BLaER1 treated with 17β-estradiol and CSF1 and Interleukin-3, amounts not matched to agents 10 nM and 100 nM (cell line): Measurements from ENCODE around the gene FNDC5.

ENCODE experiments used
- H3K27ac ChIP-seq, 11 experiments: shearing (Covaris generic); formaldehyde crosslinking; 2 replicates each; pipeline ENCODE4 v1.8.1; 2022
- H3K27me3 ChIP-seq, 11 experiments: shearing (Covaris generic); formaldehyde crosslinking; 2 replicates each; pipeline ENCODE4 v1.8.1; 2022
- H3K36me3 ChIP-seq, 11 experiments: shearing (Covaris generic); formaldehyde crosslinking; 2 replicates each; pipeline ENCODE4 v1.8.1; 2022
- H3K4me1 ChIP-seq, 10 experiments: shearing (Covaris generic); formaldehyde crosslinking; 2 replicates each; pipeline ENCODE4 v1.8.1; 2022
- H3K4me2 ChIP-seq, 11 experiments: shearing (Covaris generic); formaldehyde crosslinking; 2 replicates each; pipeline ENCODE4 v1.8.1; 2022
- H3K4me3 ChIP-seq, 10 experiments: shearing (Covaris generic); formaldehyde crosslinking; 2 replicates each; pipeline ENCODE4 v1.8.1; 2022
- H3K9ac ChIP-seq, 11 experiments: shearing (Covaris generic); formaldehyde crosslinking; 2 replicates each; pipeline ENCODE4 v1.8.1; 2022
- H3K9me3 ChIP-seq, 11 experiments: shearing (Covaris generic); formaldehyde crosslinking; replicated peaks in 1 of 11; 2 replicates each; pipeline ENCODE4 v1.8.1; 2022
- H4K20me1 ChIP-seq, 11 experiments: shearing (Covaris generic); formaldehyde crosslinking; 2 replicates each; pipeline ENCODE4 v1.8.1; 2022
- Cebpa-rat ChIP-seq, 11 experiments: shearing (Covaris generic); IDR thresholded peaks; 2 replicates each; pipeline ENCODE4 v1.8.1; 2022

FNDC5 gene

GRCh38 chr1:32898958-32899357 is 28.2 kb upstream of the FNDC5 start:
- H3K27ac ChIP-seq = no peak overlapping the region
- no peak for TF ChIP-seq Cebpa-rat (IDR thresholded peaks at IDR 0.05)
- no peak overlapping the region for H3K9ac ChIP-seq
- H3K9me3 ChIP-seq = no peaks in the 10 kb centered on the region
- H3K27me3 ChIP-seq = peaks cover 4 to 21% (median 11%) of the 10 kb centered on the region in 11 experiments; a peak in 20 of 22 replicates
- H3K4me1 ChIP-seq = peaks cover 0 to 24% (median 15%) of the 10 kb centered on the region in 10 experiments; a peak in 16 of 20 replicates
- no peak overlapping the region for H3K4me3 ChIP-seq
- H3K36me3 ChIP-seq = peaks cover 0 to 3% (median 0%) of the 10 kb centered on the region in 11 experiments; a peak in 3 of 22 replicates
- H3K4me2 ChIP-seq = no peak overlapping the region
- H4K20me1 ChIP-seq = peaks cover 0 to 31% (median 0%) of the 10 kb centered on the region in 11 experiments; a peak in 4 of 22 replicates

GRCh38 chr1:32898056-32898455 is 27.3 kb upstream of the FNDC5 start:
- peaks cover 0 to 3% (median 0%) of the 10 kb centered on the region in 11 experiments; a peak in 3 of 22 replicates for H3K36me3 ChIP-seq
- peaks cover 12 to 30% (median 20%) of the 10 kb centered on the region in 11 experiments for H3K27me3 ChIP-seq

GRCh38 chr1:32897082-32898049 is 26.7 kb upstream of the FNDC5 start:
- Histone ChIP-seq H3K27ac (no peak overlapping the region), H3K4me1 (peaks cover 0 to 35% (median 22%) of the 10 kb centered on the region in 10 experiments; a peak in 17 of 20 replicates), H3K9ac (no peak overlapping the region), H3K9me3 (no peaks in the 10 kb centered on the region), H3K4me3 (no peak overlapping the region), H3K27me3 (peaks cover 19 to 37% (median 27%) of the 10 kb centered on the region in 11 experiments), H4K20me1 (peaks cover 0 to 32% (median 0%) of the 10 kb centered on the region in 11 experiments; a peak in 4 of 22 replicates), H3K4me2 (no peak overlapping the region), H3K36me3 (peaks cover 0 to 3% (median 0%) of the 10 kb centered on the region in 11 experiments; a peak in 3 of 22 replicates)
- TF ChIP-seq Cebpa-rat (IDR thresholded peaks at IDR 0.05) = no peak

More at GRCh38 chr1:32898056-32898455, 27.3 kb upstream of the FNDC5 start:
- TF ChIP-seq Cebpa-rat (IDR thresholded peaks at IDR 0.05) = no peak
- no peak overlapping the region for H3K27ac ChIP-seq
- H3K9ac ChIP-seq = no peak overlapping the region
- H4K20me1 ChIP-seq = peaks cover 0 to 32% (median 0%) of the 10 kb centered on the region in 11 experiments; a peak in 4 of 22 replicates
- no peak overlapping the region for H3K4me2 ChIP-seq
- H3K4me3 ChIP-seq = no peak overlapping the region
- peaks cover 0 to 28% (median 18%) of the 10 kb centered on the region in 10 experiments; a peak in 17 of 20 replicates for H3K4me1 ChIP-seq
- H3K9me3 ChIP-seq = no peaks in the 10 kb centered on the region

- Histone ChIP-seq H3K4me2 (no peak overlapping the region), H3K27ac (no peak overlapping the region), H3K36me3 (peaks cover 0 to 3% (median 0%) of the 10 kb centered on the region in 11 experiments; a peak in 3 of 22 replicates), H3K4me3 (no peak overlapping the region), H4K20me1 (peaks cover 0 to 32% (median 0%) of the 10 kb centered on the region in 11 experiments; a peak in 4 of 22 replicates), H3K9ac (no peak overlapping the region), H3K9me3 (no peaks in the 10 kb centered on the region), H3K4me1 (peaks cover 0 to 36% (median 22%) of the 10 kb centered on the region in 10 experiments; a peak in 17 of 20 replicates), H3K27me3 (peaks cover 22 to 45% (median 31%) of the 10 kb centered on the region in 11 experiments)
- no peak for TF ChIP-seq Cebpa-rat (IDR thresholded peaks at IDR 0.05)
These were observed 25.7 kb upstream of the FNDC5 start for GRCh38 chr1:32896451-32896850.

GRCh38 chr1:32895325-32896215 is 24.9 kb upstream of the FNDC5 start:
- Histone ChIP-seq H3K36me3 (peaks cover 0 to 3% (median 0%) of the 10 kb centered on the region in 11 experiments; a peak in 3 of 22 replicates), H3K4me1 (peaks cover 0 to 31% (median 17%) of the 10 kb centered on the region in 10 experiments; a peak in 17 of 20 replicates), H3K4me2 (no peak overlapping the region), H4K20me1 (peaks cover 0 to 32% (median 0%) of the 10 kb centered on the region in 11 experiments; a peak in 4 of 22 replicates), H3K4me3 (no peak overlapping the region), H3K27ac (no peak overlapping the region), H3K9ac (no peak overlapping the region; a peak in 1 of 22 replicates), H3K9me3 (no peaks in the 10 kb centered on the region), H3K27me3 (peaks cover 22 to 39% (median 30%) of the 10 kb centered on the region in 11 experiments)
- no peak for TF ChIP-seq Cebpa-rat (IDR thresholded peaks at IDR 0.05)

- Histone ChIP-seq H3K27me3 (peaks cover 22 to 38% (median 29%) of the 10 kb centered on the region in 11 experiments), H3K9ac (no peak overlapping the region; a peak in 1 of 22 replicates), H4K20me1 (peaks cover 0 to 32% (median 0%) of the 10 kb centered on the region in 11 experiments; a peak in 4 of 22 replicates), H3K9me3 (no peaks in the 10 kb centered on the region), H3K36me3 (peaks cover 0 to 3% (median 0%) of the 10 kb centered on the region in 11 experiments; a peak in 3 of 22 replicates), H3K4me1 (peaks cover 0 to 23% (median 9%) of the 10 kb centered on the region in 10 experiments; a peak in 12 of 20 replicates), H3K4me3 (no peak overlapping the region), H3K27ac (no peak overlapping the region), H3K4me2 (no peak overlapping the region)
- no peak for TF ChIP-seq Cebpa-rat (IDR thresholded peaks at IDR 0.05)
These were observed 24.0 kb upstream of the FNDC5 start for GRCh38 chr1:32894681-32895080.

GRCh38 chr1:32894019-32894600 is 23.4 kb upstream of the FNDC5 start:
- Histone ChIP-seq H3K27me3 (peaks cover 22 to 38% (median 29%) of the 10 kb centered on the region in 11 experiments), H3K4me3 (peak overlapping the region in 3 of 10 experiments; percentile 25 to 53 (median 51); a peak in 2 of 20 replicates), H4K20me1 (peaks cover 0 to 34% (median 0%) of the 10 kb centered on the region in 11 experiments; a peak in 4 of 22 replicates), H3K27ac (no peak overlapping the region), H3K9me3 (no peaks in the 10 kb centered on the region), H3K4me2 (peak overlapping the region in 10 of 11 experiments; percentile 36 to 79 (median 60); a peak in 18 of 22 replicates), H3K4me1 (peaks cover 0 to 19% (median 8%) of the 10 kb centered on the region in 10 experiments; a peak in 10 of 20 replicates), H3K36me3 (peaks cover 0 to 3% (median 0%) of the 10 kb centered on the region in 11 experiments; a peak in 3 of 22 replicates), H3K9ac (peak overlapping the region in 1 of 11 experiments; percentile 19; a peak in 1 of 22 replicates)
- TF ChIP-seq Cebpa-rat (IDR thresholded peaks at IDR 0.05) = no peak
